Sciatic nerve (tissue), 2 donors: ENCODE measurements around the gene CRKL. TPM values are rescaled to one million over a fixed set of nuclear protein-coding genes. Genes with fewer than 3 reads are reported as not detected.
"Not testable (repeated sequence)": the region's sequence is repeated elsewhere in the genome, so short reads cannot be mapped to it uniquely, and the experiment has no call there.

Experiments
- ATAC-seq: fragments of 200-7000 bp; cut with Tn5 transposase; one replicate; pipeline ENCODE4 v1.9.1; 2020; ENCODE audit warnings: mild to moderate bottlenecking, moderate library complexity
- DNase-seq: peaks from one replicate; pipeline ENCODE4 v3.0.0-alpha.2; 2020; ENCODE audit warnings: low spot score
- intact Hi-C: fragments of 100-400 bp; cut with DNase I; formaldehyde crosslinking; loops from one replicate; pipeline ENCODE4 v1.14.2; 2022
- total RNA-seq: library from RNA; stranded (reverse); fragmentation: NEBNext Ultra II Directional; extraction: Animal tissue kit (Norgen Biotek cat#: 25700); gene quantifications from one replicate; pipeline ENCODE4 v1.2.1, GENCODE V29; 2021
- donor health status: DM: no; HTN: no; CAD: no.
- donor health status: DM: no; HTN: no; CAD: no.

CRKL gene
- total RNA-seq, 1 donor from 2014 or later: 61.4 TPM

GRCh38 chr22:20899827-20900423 lies 17.3 kb upstream of the CRKL start:
- intact Hi-C loops: no loop called here
- ATAC-seq (no peak), DNase-seq (no peak)

- ATAC-seq, DNase-seq, intact Hi-C loops: not testable (repeated sequence)
Measured at GRCh38 chr22:20901093-20902033, 15.8 kb upstream of the CRKL start.

- ATAC-seq: no peak
- intact Hi-C loops: no loop called here
- no peak for DNase-seq
Measured at GRCh38 chr22:20903093-20903492, 14.1 kb upstream of the CRKL start.

GRCh38 chr22:20904008-20904979 lies 12.9 kb upstream of the CRKL start:
- intact Hi-C loops: no loop called here
- DNase-seq: no peak
- ATAC-seq: peak; percentile 90

GRCh38 chr22:20904980-20905355 lies 12.2 kb upstream of the CRKL start:
- DNase-seq (no peak), ATAC-seq (no peak)
- intact Hi-C loops: no loop called here

- DNase-seq (no peak), ATAC-seq (no peak)
- intact Hi-C loops: no loop called here
Measured at GRCh38 chr22:20905415-20906386, 11.5 kb upstream of the CRKL start.

GRCh38 chr22:20906387-20906767 lies 10.8 kb upstream of the CRKL start:
- DNase-seq (no peak), ATAC-seq (no peak)
- intact Hi-C loops: no loop called here

GRCh38 chr22:20908717-20909116 lies 8.5 kb upstream of the CRKL start:
- intact Hi-C loops, ATAC-seq: not testable (repeated sequence)

GRCh38 chr22:20909543-20910303 lies 7.5 kb upstream of the CRKL start:
- intact Hi-C loops: no loop called here
- ATAC-seq: no peak
- DNase-seq: no peak

More at GRCh38 chr22:20908717-20909116, 8.5 kb upstream of the CRKL start:
- DNase-seq: not testable (repeated sequence)

- DNase-seq: no peak
- ATAC-seq: no peak
- intact Hi-C loops: no loop called here
Measured at GRCh38 chr22:20912494-20912893, 4.7 kb upstream of the CRKL start.

- DNase-seq (no peak), ATAC-seq (no peak)
- intact Hi-C loops: no loop called here
Measured at GRCh38 chr22:20918663-20919218, 1.5 kb downstream of the CRKL start.

- ATAC-seq: no peak
- intact Hi-C loops: no loop called here
- no peak for DNase-seq
Measured at GRCh38 chr22:20919718-20920117, 2.5 kb downstream of the CRKL start.

GRCh38 chr22:20920881-20921203 lies 3.6 kb downstream of the CRKL start:
- ATAC-seq (no peak), DNase-seq (no peak)
- intact Hi-C loops: no loop called here

GRCh38 chr22:20922141-20922751 lies 5.0 kb downstream of the CRKL start:
- DNase-seq (no peak), ATAC-seq (no peak)
- intact Hi-C loops: no loop called here

GRCh38 chr22:20926243-20926642 lies 9.0 kb downstream of the CRKL start:
- intact Hi-C loops: no loop called here
- DNase-seq (no peak), ATAC-seq (no peak)

GRCh38 chr22:20927940-20928572 lies 10.8 kb downstream of the CRKL start:
- ATAC-seq: no peak
- intact Hi-C loops: no loop called here
- DNase-seq: no peak

- intact Hi-C loops: no loop called here
- ATAC-seq (no peak), DNase-seq (no peak)
Measured at GRCh38 chr22:20928573-20928967, 11.4 kb downstream of the CRKL start.
